OCI-LY3 (cell line): ENCODE data around the gene NUDCD3.

Source experiments
- CTCF ChIP-seq: fragments of 200-600, 300-600 bp; sonication (generic); IDR thresholded peaks from 2 replicates; pipeline ENCODE4 v1.5.1; 2014; ENCODE audit warnings: antibody characterized with exemption, low read length, low read depth
- EZH2phosphoT487 ChIP-seq: fragments of 200-600 bp; shearing (Covaris generic); IDR thresholded peaks from 2 replicates; pipeline ENCODE4 v1.6.1; 2018; ENCODE audit warnings: antibody characterized with exemption, mixed run types, low read depth

- no peak for TF ChIP-seq CTCF
- no peak for TF ChIP-seq EZH2phosphoT487
Observed at GRCh38 chr7:44511863-44512468, 21.5 kb upstream of the NUDCD3 start.
